Measurements from ENCODE around the gene FOXD4L3.
"Not testable (repeated sequence)": the region's sequence is repeated elsewhere in the genome, so short reads cannot be mapped to it uniquely, and the experiment has no call there.

FOXD4L3 gene

GRCh38 chr9:68338000-68338399 lies 35.3 kb downstream of the FOXD4L3 start:
- H3K27ac ChIP-seq; POLR2A ChIA-PET (ENCODE audit: low non-redundant PET); CTCF ChIA-PET; DNase-seq (ENCODE audit: low spot score): not testable (repeated sequence)

- TF ChIP-seq CTCF (conservative IDR thresholded peaks at IDR 0.05; ENCODE audit: low read depth), result peak; percentile 33; the same call in 1 of the 2 replicates
- CTCF ChIA-PET; POLR2A ChIA-PET (ENCODE audit: low non-redundant PET); H3K27ac ChIP-seq; DNase-seq (ENCODE audit: low spot score): not testable (repeated sequence)
Measured at GRCh38 chr9:68342265-68343025, 39.8 kb downstream of the FOXD4L3 start.

- POLR2A ChIA-PET (ENCODE audit: low non-redundant PET); DNase-seq (ENCODE audit: low spot score); H3K27ac ChIP-seq: not testable (repeated sequence)
- CTCF ChIA-PET, result interaction anchor here (0.6 to 0.7 kb wide), 4 partner anchors 74 to 464 kb away, joined by 3 to 6 read pairs (median 4); no protein-coding TSS in a partner anchor
Measured at GRCh38 chr9:68343242-68343641, 40.6 kb downstream of the FOXD4L3 start.

GRCh38 chr9:68343992-68344391 lies 41.3 kb downstream of the FOXD4L3 start:
- H3K27ac ChIP-seq; POLR2A ChIA-PET (ENCODE audit: low non-redundant PET); DNase-seq (ENCODE audit: low spot score); CTCF ChIA-PET: not testable (repeated sequence)

GRCh38 chr9:68351689-68352088 lies 49.0 kb downstream of the FOXD4L3 start:
- H3K27ac ChIP-seq; POLR2A ChIA-PET (ENCODE audit: low non-redundant PET); CTCF ChIA-PET; DNase-seq (ENCODE audit: low spot score): not testable (repeated sequence)

Data from RWPE1 (cell line).